CD14-positive monocyte (primary cell): ENCODE measurements around the gene UBE2M. TPM values are rescaled to one million over a fixed set of nuclear protein-coding genes. Genes with fewer than 3 reads are reported as not detected.

Source experiments
- DNase-seq, 3 donors: peaks; one replicate each; pipeline ENCODE4 v3.0.0-alpha.2; 2011 to 2022
- H2AFZ ChIP-seq: 2 replicates; pipeline ENCODE4 v1.6.0; 2012; ENCODE audit warnings: mild to moderate bottlenecking, low read depth, low read length, inconsistent platforms; ENCODE audit not compliant: insufficient read depth, poor library complexity, severe bottlenecking
- H3K27ac ChIP-seq, 2 donors: 1 replicate in 1 of 2; 2 replicates in 1 of 2; pipeline ENCODE4 v1.5.1; 2012 to 2013; ENCODE audit warnings: low read length in 2 of 2, control low read depth in 1 of 2, inconsistent platforms in 1 of 2, low read depth in 1 of 2, mild to moderate bottlenecking in 1 of 2
- H3K27me3 ChIP-seq, 2 donors: one replicate each; pipeline versions ENCODE4 v1.6.0 to v1.6.1; 2011 to 2013; ENCODE audit warnings: low read length in 2 of 2; ENCODE audit not compliant: control insufficient read depth in 2 of 2, insufficient read depth in 2 of 2
- H3K36me3 ChIP-seq, 2 donors: replicated peaks in 1 of 2; 1 replicate in 1 of 2; 2 replicates in 1 of 2; pipeline versions ENCODE4 v1.5.1 to v1.6.1; 2012 to 2013; ENCODE audit warnings: low read length in 2 of 2, control low read depth in 1 of 2, inconsistent platforms in 1 of 2, mild to moderate bottlenecking in 1 of 2; ENCODE audit not compliant: insufficient read depth in 2 of 2, control insufficient read depth in 1 of 2
- H3K4me1 ChIP-seq, 2 donors: 1 replicate in 1 of 2; 2 replicates in 1 of 2; pipeline versions ENCODE4 v1.5.1 to v1.6.1; 2012 to 2013; ENCODE audit warnings: low read length in 2 of 2, control low read depth in 1 of 2, inconsistent platforms in 1 of 2, mild to moderate bottlenecking in 1 of 2, moderate library complexity in 1 of 2; ENCODE audit not compliant: insufficient read depth in 2 of 2, control insufficient read depth in 1 of 2
- H3K4me2 ChIP-seq: replicated peaks from 2 replicates; pipeline ENCODE3; 2012; ENCODE audit warnings: low read length, moderate library complexity, mild to moderate bottlenecking; ENCODE audit not compliant: poor library complexity, severe bottlenecking; ENCODE audit errors: extremely low read depth
- H3K4me3 ChIP-seq, 3 experiments: fragments of 200-600 bp in 1 of 3; sonication (generic) in 1 of 3; replicated peaks in 1 of 3; 1 replicate in 2 of 3; 2 replicates in 1 of 3; pipeline ENCODE4 v1.5.1; 2011 to 2013; ENCODE audit warnings: low read length in 3 of 3, mild to moderate bottlenecking in 3 of 3, control low read depth in 2 of 3, low read depth in 2 of 3, inconsistent platforms in 1 of 3, moderate library complexity in 1 of 3
- H3K79me2 ChIP-seq: 2 replicates; pipeline ENCODE4 v1.6.0; 2012; ENCODE audit warnings: mild to moderate bottlenecking, control low read depth, inconsistent platforms, low read length, moderate library complexity; ENCODE audit not compliant: insufficient read depth
- H3K9ac ChIP-seq: 2 replicates; pipeline ENCODE4 v1.6.0; 2017; ENCODE audit warnings: low read length, mild to moderate bottlenecking; ENCODE audit not compliant: insufficient read depth, poor library complexity, severe bottlenecking
- H3K9me3 ChIP-seq, 2 donors: replicated peaks in 1 of 2; 1 replicate in 1 of 2; 2 replicates in 1 of 2; pipeline versions ENCODE4 v1.5.1 to v1.6.1; 2012 to 2013; ENCODE audit warnings: low read length in 2 of 2, control low read depth in 1 of 2; ENCODE audit not compliant: control insufficient read depth in 1 of 2, insufficient read depth in 1 of 2
- H4K20me1 ChIP-seq: 2 replicates; pipeline ENCODE4 v1.6.0; 2012; ENCODE audit warnings: mild to moderate bottlenecking, low read length, control low read depth, moderate library complexity; ENCODE audit not compliant: insufficient read depth
- H3K27ac Mint-ChIP-seq, 7 donors: one replicate each; pipeline ENCODE4 v1.8.0; 2020; ENCODE audit warnings: mild to moderate bottlenecking in 7 of 7, mixed read lengths in 7 of 7, moderate library complexity in 6 of 7, inconsistent platforms in 2 of 7
- H3K27me3 Mint-ChIP-seq, 3 donors: one replicate each; pipeline ENCODE4 v1.8.0; 2021 to 2022; ENCODE audit warnings: low read depth in 3 of 3, mild to moderate bottlenecking in 3 of 3, mixed read lengths in 3 of 3, moderate library complexity in 3 of 3, inconsistent platforms in 1 of 3
- H3K36me3 Mint-ChIP-seq, 2 donors: one replicate each; pipeline ENCODE4 v1.8.0; 2020; ENCODE audit warnings: mixed read lengths in 2 of 2, inconsistent platforms in 1 of 2, mild to moderate bottlenecking in 1 of 2
- H3K4me1 Mint-ChIP-seq: one replicate; pipeline ENCODE4 v1.8.0; 2020; ENCODE audit warnings: mild to moderate bottlenecking, mixed read lengths
- H3K4me3 Mint-ChIP-seq, 2 donors: one replicate each; pipeline ENCODE4 v1.8.0; 2020; ENCODE audit warnings: mild to moderate bottlenecking in 2 of 2, mixed read lengths in 2 of 2, moderate library complexity in 1 of 2
- H3K9me3 Mint-ChIP-seq, 7 donors: one replicate each; pipeline ENCODE4 v1.8.0; 2020 to 2022; ENCODE audit warnings: mixed read lengths in 7 of 7, mild to moderate bottlenecking in 6 of 7, moderate library complexity in 6 of 7, inconsistent platforms in 2 of 7
- CTCF ChIP-seq: fragments of 200-600 bp; IDR thresholded peaks from one replicate; pipeline ENCODE4 v1.8.0; 2022; ENCODE audit warnings: antibody characterized with exemption, mild to moderate bottlenecking
- WGBS: methylation state at CpG from one replicate; pipeline ENCODE4 v1.1.5; 2013; ENCODE audit warnings: missing lambda C conversion rate; ENCODE audit not compliant: insufficient coverage; 5-methylcytosine and 5-hydroxymethylcytosine counted together
- intact Hi-C, 2 donors: fragments of 100-400 bp; cut with micrococcal nuclease; formaldehyde crosslinking; loops; one replicate each; pipeline versions ENCODE4 v1.15.0 to v1.15.1; 2023
- polyA plus RNA-seq, 3 donors: library from polyadenylated mRNA; depleted of rRNA in 1 of 3; unstranded in 2 of 3; stranded (reverse) in 1 of 3; fragments of 300-500 nt in 2 of 3; fragments of >200 nt in 1 of 3; fragmentation: Illumina TruSeq in 2 of 3; gene quantifications; 1 replicate in 2 of 3; 2 replicates in 1 of 3; pipeline ENCODE4 v1.2.3, GENCODE V29; 2012 to 2021

The UBE2M gene
- polyA plus RNA-seq, 3 donors, result 7.8 to 84.6 (median 14.3) TPM

DNA sequence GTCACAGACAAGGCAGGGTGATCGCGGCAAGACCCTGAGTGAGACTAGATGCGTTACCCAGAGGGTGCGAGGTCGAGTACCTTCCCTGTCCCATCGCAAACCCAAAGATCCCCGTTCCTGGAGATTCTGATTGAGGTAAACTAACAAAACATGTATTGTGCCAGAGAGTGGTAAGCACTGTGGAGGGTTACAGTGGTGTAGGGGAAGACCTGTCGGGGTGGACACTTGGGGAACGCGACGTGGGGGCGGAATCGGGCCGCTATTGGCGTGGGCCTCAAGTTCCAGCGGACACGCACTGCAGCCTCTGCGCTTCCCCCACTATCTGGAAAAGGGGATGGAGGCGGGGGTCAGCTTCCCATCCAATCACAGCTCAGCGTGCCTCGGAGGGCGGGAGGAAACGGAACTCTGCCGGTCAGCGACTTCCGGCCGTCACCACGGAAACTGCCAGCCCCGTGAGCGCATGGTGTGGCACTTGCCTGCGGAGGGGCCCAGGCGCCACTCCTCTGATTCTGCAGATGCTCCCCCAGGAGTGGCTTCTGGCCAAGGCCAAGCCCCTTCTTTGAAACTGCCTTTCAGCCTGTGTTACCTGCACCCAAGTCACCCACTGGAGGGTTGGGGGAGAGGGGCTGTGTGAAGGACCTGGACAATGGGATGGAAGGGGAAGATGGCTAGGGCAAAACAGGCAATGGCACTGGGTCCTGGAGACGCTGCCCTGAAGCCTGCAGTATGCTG lies 1.0 kb upstream of the UBE2M start:
- peak overlapping the region; percentile 98 to 100 (median 99) for H3K27ac Mint-ChIP-seq
- H3K4me3 Mint-ChIP-seq, result peak overlapping the region; percentile 94 to 96
- Histone ChIP-seq H3K4me3 (peak overlapping the region; percentile 47 to 95 (median 71)), H3K4me1 (peaks cover 61 to 72% of the 10 kb centered on the region in 2 donors), H3K79me2 (peaks cover 34% of the 10 kb centered on the region), H3K36me3 (peaks cover 12 to 19% of the 10 kb centered on the region in 2 donors), H3K9me3 (peaks cover 0 to 13% of the 10 kb centered on the region in 2 donors), H3K4me2 (peak overlapping the region; percentile 99), H2AFZ (peak overlapping the region; percentile 85), H4K20me1 (peaks cover 14% of the 10 kb centered on the region), H3K27me3 (peaks cover 23 to 38% of the 10 kb centered on the region in 2 donors), H3K9ac (peak overlapping the region; percentile 94), H3K27ac (peak overlapping the region; percentile 97 to 98)
- peaks cover 37 to 38% (median 38%) of the 10 kb centered on the region in 3 donors for H3K27me3 Mint-ChIP-seq
- under 1% methylated on average over 28 of the region's 33 CpGs for WGBS
- peaks cover 68% of the 10 kb centered on the region for H3K4me1 Mint-ChIP-seq
- H3K9me3 Mint-ChIP-seq, result peaks cover 0 to 17% (median 8%) of the 10 kb centered on the region in 7 donors
- TF ChIP-seq CTCF, result no peak
- peaks cover 17 to 24% of the 10 kb centered on the region in 2 donors for H3K36me3 Mint-ChIP-seq
- intact Hi-C loops, result loop anchor here in 1 of 2 donors (1.0 to 2.0 kb wide), 2 partner anchors 14 to 15 kb away; partner anchors contain the start of genes MZF1 and TRIM28
- DNase-seq, result peak; percentile 87 to 94 (median 93)

DNA sequence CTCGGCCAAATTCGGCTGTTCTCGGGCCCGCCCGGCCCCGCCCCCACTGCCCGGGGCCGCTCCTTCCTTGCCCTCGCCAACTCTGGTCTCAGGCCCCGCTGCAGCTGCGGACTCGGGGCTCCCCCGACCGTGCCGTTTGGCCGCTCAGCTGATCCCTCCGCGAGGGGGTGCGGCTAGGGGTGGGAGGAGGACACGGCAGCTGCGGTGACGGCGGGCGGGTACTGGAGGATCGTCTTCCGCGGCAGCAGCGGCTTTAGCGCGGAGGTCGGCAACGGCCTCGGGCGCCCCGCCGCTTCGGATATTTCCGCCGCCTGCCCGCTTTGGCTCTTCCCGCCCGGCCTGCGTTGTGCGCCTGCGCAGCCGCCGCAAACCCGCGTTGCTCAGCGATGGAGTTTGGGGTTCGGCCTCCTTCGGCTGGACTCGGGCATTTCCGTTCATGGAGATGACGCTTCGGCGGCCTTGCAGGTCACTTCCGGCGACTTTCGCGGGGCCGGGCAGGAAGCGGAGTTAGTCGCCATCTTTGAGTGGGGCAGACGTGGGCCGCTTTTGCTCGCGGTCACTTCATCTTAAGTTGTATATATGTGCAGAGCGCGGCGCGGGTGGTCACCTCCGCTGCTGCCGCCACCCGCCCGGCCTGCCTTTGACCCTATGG lies 338 bp upstream of the UBE2M start:
- peak; percentile 97 to 99 (median 98) for DNase-seq
- H3K4me3 ChIP-seq, result peak overlapping the region; percentile 53 to 95 (median 71)
- Mint-ChIP-seq H3K9me3 (peaks cover 0 to 16% (median 7%) of the 10 kb centered on the region in 7 donors), H3K4me1 (peaks cover 73% of the 10 kb centered on the region), H3K27me3 (peaks cover 30 to 31% (median 31%) of the 10 kb centered on the region in 3 donors), H3K27ac (peak overlapping the region; percentile 98 to 100 (median 99)), H3K36me3 (peaks cover 20 to 24% of the 10 kb centered on the region in 2 donors), H3K4me3 (peak overlapping the region; percentile 94 to 96)
- peak overlapping the region; percentile 85 for H2AFZ ChIP-seq
- under 1% methylated on average over 71 of the region's 76 CpGs for WGBS
- H3K9ac ChIP-seq, result peak overlapping the region; percentile 94
- peaks cover 68 to 79% of the 10 kb centered on the region in 2 donors for H3K4me1 ChIP-seq
- peaks cover 17 to 31% of the 10 kb centered on the region in 2 donors for H3K27me3 ChIP-seq
- H3K27ac ChIP-seq, result peak overlapping the region; percentile 97 to 98
- H3K4me2 ChIP-seq, result peak overlapping the region; percentile 99
- no peak for TF ChIP-seq CTCF
- H3K9me3 ChIP-seq, result peaks cover 0 to 11% of the 10 kb centered on the region in 2 donors
- H4K20me1 ChIP-seq, result peaks cover 12% of the 10 kb centered on the region
- intact Hi-C loops, result loop anchor here in 1 of 2 donors (1.0 to 2.0 kb wide), 2 partner anchors 14 to 15 kb away; partner anchors contain the start of genes MZF1 and TRIM28
- H3K79me2 ChIP-seq, result peaks cover 41% of the 10 kb centered on the region
- peaks cover 14 to 20% of the 10 kb centered on the region in 2 donors for H3K36me3 ChIP-seq
